T-cell (primary cell): Measurements from ENCODE around the gene CYBC1. TPM values are rescaled to one million over a fixed set of nuclear protein-coding genes. Genes with fewer than 3 reads are reported as not detected.
"Not testable (repeated sequence)": the region's sequence is repeated elsewhere in the genome, so short reads cannot be mapped to it uniquely, and the experiment has no call there.

Experiments
- ATAC-seq, 4 experiments: fragments of 200-7000 bp in 3 of 4; fragments of 150-1000 bp in 1 of 4; cut with Tn5 transposase; replicated peaks in 1 of 4; 1 replicate in 3 of 4; 2 replicates in 1 of 4; pipeline ENCODE4 v1.10.0; 2021; ENCODE audit warnings: moderate library complexity in 3 of 4, mild to moderate bottlenecking in 2 of 4, moderate number of reproducible peaks in 1 of 4
- CTCF ChIA-PET, 2 donors: fragments of 300-600 bp; sonication (Branson Sonifier 250); formaldehyde crosslinking; loops; one replicate each; lab custom pipeline; 2022; ENCODE audit warnings: antibody characterized with exemption in 2 of 2; lab: Charles Lee
- POLR2A ChIA-PET, 2 donors: fragments of 300-600 bp; sonication (Branson Sonifier 250); formaldehyde crosslinking; loops; one replicate each; lab custom pipeline; 2022; ENCODE audit warnings: antibody characterized with exemption in 2 of 2; lab: Charles Lee
- DNase-seq, 35 experiments: peaks; one replicate each; pipeline versions ENCODE4 v3.0.0 to v3.0.0-alpha.2; 2013 to 2023
- H3K27ac ChIP-seq: one replicate; pipeline ENCODE4 v1.5.1; 2013; ENCODE audit warnings: low read length
- H3K27me3 ChIP-seq, 2 experiments: replicated peaks in 1 of 2; 1 replicate in 1 of 2; 2 replicates in 1 of 2; pipeline versions ENCODE4 v1.6.1 to v1.7.0; 2013; ENCODE audit warnings: low read length in 1 of 2, mixed read lengths in 1 of 2; ENCODE audit not compliant: control insufficient read depth in 2 of 2, insufficient read depth in 2 of 2; ENCODE audit errors: extremely low read depth in 1 of 2
- H3K36me3 ChIP-seq, 2 donors: 1 replicate in 1 of 2; 2 replicates in 1 of 2; pipeline versions ENCODE4 v1.6.1 to v1.7.0; 2013; ENCODE audit warnings: low read length in 1 of 2; ENCODE audit not compliant: control insufficient read depth in 2 of 2, insufficient read depth in 1 of 2; ENCODE audit errors: extremely low read depth in 1 of 2
- H3K4me1 ChIP-seq, 2 experiments: 1 replicate in 1 of 2; 2 replicates in 1 of 2; pipeline versions ENCODE4 v1.6.1 to v1.7.0; 2013; ENCODE audit warnings: low read length in 2 of 2, mixed read lengths in 1 of 2; ENCODE audit not compliant: insufficient read depth in 2 of 2, control insufficient read depth in 1 of 2; ENCODE audit errors: extremely low read depth in 1 of 2
- H3K4me3 ChIP-seq, 2 donors: 1 replicate in 1 of 2; 2 replicates in 1 of 2; pipeline versions ENCODE4 v1.5.1 to v1.7.0; 2013; ENCODE audit warnings: mild to moderate bottlenecking in 2 of 2, low read length in 1 of 2, moderate library complexity in 1 of 2; ENCODE audit not compliant: control insufficient read depth in 1 of 2; ENCODE audit errors: extremely low read depth in 1 of 2
- H3K9me3 ChIP-seq: 2 replicates; pipeline ENCODE4 v1.7.0; 2013
- H3K27ac Mint-ChIP-seq, 2 donors: one replicate each; pipeline ENCODE4 v1.8.0; 2020 to 2021; ENCODE audit warnings: mild to moderate bottlenecking in 2 of 2, mixed read lengths in 2 of 2
- H3K27me3 Mint-ChIP-seq, 2 donors: one replicate each; pipeline ENCODE4 v1.8.0; 2021 to 2022; ENCODE audit warnings: mixed read lengths in 2 of 2
- H3K36me3 Mint-ChIP-seq: one replicate; pipeline ENCODE4 v1.8.0; 2021; ENCODE audit warnings: mixed read lengths
- H3K4me1 Mint-ChIP-seq, 3 donors: one replicate each; pipeline ENCODE4 v1.8.0; 2020 to 2022; ENCODE audit warnings: mixed read lengths in 3 of 3, mild to moderate bottlenecking in 1 of 3
- H3K4me3 Mint-ChIP-seq, 3 donors: one replicate each; pipeline ENCODE4 v1.8.0; 2020 to 2022; ENCODE audit warnings: mild to moderate bottlenecking in 3 of 3, mixed read lengths in 3 of 3, moderate library complexity in 3 of 3
- H3K9me3 Mint-ChIP-seq, 3 donors: one replicate each; pipeline ENCODE4 v1.8.0; 2020 to 2022; ENCODE audit warnings: mixed read lengths in 3 of 3
- WGBS: methylation state at CpG from one replicate; pipeline ENCODE4 v1.1.5; 2013; ENCODE audit warnings: missing lambda C conversion rate; ENCODE audit not compliant: insufficient coverage; 5-methylcytosine and 5-hydroxymethylcytosine counted together
- total RNA-seq, 35 experiments: library from RNA in 6 of 35; stranded (reverse) in 6 of 35; fragments of 120-200 nt in 1 of 35; gene quantifications; one replicate each; pipeline versions ENCODE4 v1.2.1 to v1.2.4 and lab custom pipeline; 2013 to 2026

Gene CYBC1
- total RNA-seq, 5 donors from 2014 or later (not counting 1 experiment from before 2014, with no cell fraction given): 148 to 274 (median 262) TPM

- POLR2A ChIA-PET, H3K27me3 Mint-ChIP-seq, ATAC-seq, CTCF ChIA-PET, H3K4me3 ChIP-seq, H3K27ac ChIP-seq, H3K36me3 Mint-ChIP-seq, H3K27me3 ChIP-seq, H3K4me3 Mint-ChIP-seq, H3K27ac Mint-ChIP-seq, H3K9me3 ChIP-seq, H3K36me3 ChIP-seq, H3K9me3 Mint-ChIP-seq, DNase-seq: not testable (repeated sequence)
- peaks cover 38 to 45% (median 45%) of the 10 kb centered on the region in 3 donors for H3K4me1 Mint-ChIP-seq
- WGBS: 97% methylated on average over 11 of the region's 21 CpGs
- H3K4me1 ChIP-seq: peaks cover 22 to 30% of the 10 kb centered on the region in 2 experiments
Observed at GRCh38 chr17:82453706-82454105, 3.2 kb upstream of the CYBC1 start.

- ATAC-seq, H3K36me3 Mint-ChIP-seq, H3K4me3 ChIP-seq, H3K27me3 Mint-ChIP-seq, H3K4me3 Mint-ChIP-seq, POLR2A ChIA-PET, H3K9me3 Mint-ChIP-seq, H3K27ac Mint-ChIP-seq, H3K27me3 ChIP-seq, H3K27ac ChIP-seq, CTCF ChIA-PET, H3K9me3 ChIP-seq, H3K36me3 ChIP-seq, DNase-seq: not testable (repeated sequence)
- H3K4me1 Mint-ChIP-seq: peaks cover 38 to 45% (median 45%) of the 10 kb centered on the region in 3 donors
- peaks cover 22 to 32% of the 10 kb centered on the region in 2 experiments for H3K4me1 ChIP-seq
- WGBS: 100% methylated on average over 1 of the region's 7 CpGs
Observed at GRCh38 chr17:82453151-82453550, 2.6 kb upstream of the CYBC1 start.

GRCh38 chr17:82452162-82452561 lies 1.6 kb upstream of the CYBC1 start:
- Histone ChIP-seq H3K27me3 (no peaks in the 10 kb centered on the region), H3K36me3 (peaks cover 2 to 7% of the 10 kb centered on the region in 2 donors), H3K9me3 (no peaks in the 10 kb centered on the region), H3K4me3 (no peak overlapping the region), H3K27ac (no peak overlapping the region), H3K4me1 (peaks cover 15 to 35% of the 10 kb centered on the region in 2 experiments)
- H3K27ac Mint-ChIP-seq: peak overlapping the region; percentile 95 to 98
- H3K4me1 Mint-ChIP-seq: peaks cover 35 to 42% (median 42%) of the 10 kb centered on the region in 3 donors
- H3K4me3 Mint-ChIP-seq: peak overlapping the region in 1 of 3 donors; percentile 98
- WGBS: 100% methylated on average over 2 of the region's 3 CpGs
- H3K36me3 Mint-ChIP-seq: no peaks in the 10 kb centered on the region
- H3K9me3 Mint-ChIP-seq: no peaks in the 10 kb centered on the region
- DNase-seq (no peak), ATAC-seq (no peak)
- ChIA-PET CTCF (no interaction called here), POLR2A (no interaction called here)
- H3K27me3 Mint-ChIP-seq: no peaks in the 10 kb centered on the region

- Histone ChIP-seq H3K36me3 (peaks cover 7 to 26% of the 10 kb centered on the region in 2 donors), H3K4me1 (peaks cover 10 to 52% of the 10 kb centered on the region in 2 experiments), H3K27me3 (no peaks in the 10 kb centered on the region), H3K9me3 (no peaks in the 10 kb centered on the region), H3K4me3 (peak overlapping the region; percentile 78 to 94), H3K27ac (peak overlapping the region; percentile 90)
- DNase-seq (peak in 16 of 35 experiments; percentile 4 to 36 (median 14)), ATAC-seq (peak; percentile 3 to 8 (median 4))
- Mint-ChIP-seq H3K27me3 (no peaks in the 10 kb centered on the region), H3K4me1 (peaks cover 38 to 45% (median 41%) of the 10 kb centered on the region in 3 donors), H3K27ac (peak overlapping the region; percentile 96 to 98), H3K9me3 (no peaks in the 10 kb centered on the region), H3K4me3 (peak overlapping the region; percentile 94 to 98 (median 97)), H3K36me3 (no peaks in the 10 kb centered on the region)
- WGBS: 3% methylated on average over 13 of the region's 18 CpGs
- CTCF ChIA-PET: interaction anchor here in 1 of 2 donors (1.6 kb wide), 1 partner anchor 8 kb away, joined by 4 read pairs; no protein-coding TSS in a partner anchor
- POLR2A ChIA-PET: no interaction called here
Observed at GRCh38 chr17:82449883-82450356, 632 bp downstream of the CYBC1 start.

- no peaks in the 10 kb centered on the region for H3K9me3 Mint-ChIP-seq
- H3K27ac Mint-ChIP-seq: peak overlapping the region; percentile 96 to 98
- peak; percentile 39 to 85 (median 73) for DNase-seq
- Histone ChIP-seq H3K36me3 (peaks cover 13 to 32% of the 10 kb centered on the region in 2 donors), H3K4me1 (peaks cover 10 to 53% of the 10 kb centered on the region in 2 experiments), H3K27me3 (no peaks in the 10 kb centered on the region), H3K4me3 (peak overlapping the region; percentile 78 to 94), H3K9me3 (no peaks in the 10 kb centered on the region), H3K27ac (peak overlapping the region; percentile 90)
- H3K36me3 Mint-ChIP-seq: no peaks in the 10 kb centered on the region
- ATAC-seq: peak; percentile 39 to 69 (median 51)
- ChIA-PET POLR2A (interaction anchor here (0.5 kb wide), 2 partner anchors 248 to 320 kb away, joined by 3 to 5 read pairs; no protein-coding TSS in a partner anchor), CTCF (interaction anchor here (0.8 to 1.6 kb wide), 3 partner anchors 8 to 30 kb away, joined by 3 to 4 read pairs (median 3); partner anchors contain the start of gene OGFOD3 (in 1 of the 2))
- WGBS: 0% methylated on average over 27 of the region's 30 CpGs
- H3K4me1 Mint-ChIP-seq: peaks cover 38 to 45% (median 41%) of the 10 kb centered on the region in 3 donors
- no peaks in the 10 kb centered on the region for H3K27me3 Mint-ChIP-seq
- peak overlapping the region; percentile 94 to 98 (median 97) for H3K4me3 Mint-ChIP-seq
Observed at GRCh38 chr17:82449131-82449882, 1.2 kb downstream of the CYBC1 start.

- peak overlapping the region; percentile 47 to 68 (median 47) for H3K4me3 Mint-ChIP-seq
- H3K4me1 ChIP-seq: peaks cover 10 to 53% of the 10 kb centered on the region in 2 experiments
Observed at GRCh38 chr17:82447876-82448275, 2.7 kb downstream of the CYBC1 start.

More at GRCh38 chr17:82447876-82448275, 2.7 kb downstream of the CYBC1 start:
- Mint-ChIP-seq H3K27me3 (no peaks in the 10 kb centered on the region), H3K4me1 (peaks cover 38 to 45% (median 45%) of the 10 kb centered on the region in 3 donors), H3K9me3 (no peaks in the 10 kb centered on the region), H3K36me3 (no peaks in the 10 kb centered on the region), H3K27ac (peak overlapping the region; percentile 80 to 87)
- Histone ChIP-seq H3K36me3 (peaks cover 26 to 46% of the 10 kb centered on the region in 2 donors), H3K27ac (peak overlapping the region; percentile 16), H3K27me3 (no peaks in the 10 kb centered on the region), H3K9me3 (no peaks in the 10 kb centered on the region), H3K4me3 (no peak overlapping the region)
- POLR2A ChIA-PET: no interaction called here
- CTCF ChIA-PET: no interaction called here
- 89% methylated on average over 6 of the region's 11 CpGs for WGBS
- ATAC-seq: no peak
- DNase-seq: no peak
